ENCODE results near the gene THOC6. TPM values are rescaled to one million over a fixed set of nuclear protein-coding genes. Genes with fewer than 3 reads are reported as not detected.

The THOC6 gene
- total and polyA plus RNA-seq, 2 experiments from 2014 or later = 71.4 to 90.6 TPM

- Mint-ChIP-seq H3K4me1 (peaks cover 74% of the 10 kb centered on the region), H3K36me3 (ENCODE audit: low read depth) (peaks cover 26% of the 10 kb centered on the region), H3K27ac (peak overlapping the region; percentile 85; the same call in 1 of the 2 replicates), H3K4me3 (peak overlapping the region; percentile 82; the same call in 1 of the 3 replicates), H3K27me3 (ENCODE audit: insufficient read depth, low read depth, poor library complexity) (peaks cover 55% of the 10 kb centered on the region), H3K9me3 (no peaks in the 10 kb centered on the region)
- ATAC-seq = no peak
- Histone ChIP-seq H3K9me2 (ENCODE audit: insufficient read depth) (no peaks in the 10 kb centered on the region), H4K20me1 (replicated peaks; ENCODE audit: insufficient read depth) (peaks cover 8% of the 10 kb centered on the region), H3K4me1 (ENCODE audit: insufficient read depth) (peaks cover 84% of the 10 kb centered on the region), H3K4me2 (peak overlapping the region; percentile 88), H3K4me3 (peak overlapping the region; percentile 55; the same call in 1 of the 2 replicates), H2AFZ (no peak overlapping the region), H3K27me3 (ENCODE audit: insufficient read depth) (peaks cover 11% of the 10 kb centered on the region), H3K36me3 (ENCODE audit: insufficient read depth) (no peaks in the 10 kb centered on the region), H3K27ac (ENCODE audit: low read depth) (peak overlapping the region; percentile 100), H3F3A (replicated peaks; ENCODE audit: low read depth) (peaks cover 58% of the 10 kb centered on the region), H3K79me2 (replicated peaks; ENCODE audit: insufficient read depth) (no peaks in the 10 kb centered on the region; the same call in 1 of the 2 replicates)
- no peak for TF ChIP-seq EZH2phosphoT487 (IDR thresholded peaks at IDR 0.05; ENCODE audit: unreplicated experiment)
- TF ChIP-seq CREB1 (CRISPR knock-in tag; IDR thresholded peaks at IDR 0.05; ENCODE audit: low read depth) = no peak
- TF ChIP-seq ETS1 (IDR thresholded peaks at IDR 0.05) = no peak
- no peak for TF ChIP-seq NANOG (IDR thresholded peaks at IDR 0.05; ENCODE audit: borderline replicate concordance)
- TF ChIP-seq ZNF331 (CRISPR knock-in tag; IDR thresholded peaks at IDR 0.05; ENCODE audit: low read depth) = no peak
- no peak for TF ChIP-seq ZNF462 (CRISPR knock-in tag; IDR thresholded peaks at IDR 0.05)
- TF ChIP-seq REST (IDR thresholded peaks at IDR 0.05; ENCODE audit: unreplicated experiment) = no peak
- no peak for TF ChIP-seq CTCF (conservative IDR thresholded peaks at IDR 0.05; ENCODE audit: low read depth in 2 of 2)
- TF ChIP-seq POLR2AphosphoS5 (IDR thresholded peaks at IDR 0.05; ENCODE audit: low read depth) = no peak
- no peak for TF ChIP-seq EZH2 (IDR thresholded peaks at IDR 0.05; ENCODE audit: low read depth, unreplicated experiment)
- no peak for TF ChIP-seq JUNB (IDR thresholded peaks at IDR 0.05; ENCODE audit: unreplicated experiment)
- TF ChIP-seq ZNF114 (CRISPR knock-in tag; IDR thresholded peaks at IDR 0.05) = no peak
- no peak for TF ChIP-seq STAT1 (IDR thresholded peaks at IDR 0.05; ENCODE audit: unreplicated experiment)
- DNase-seq (ENCODE audit: low spot score) = no peak
These were observed 13.3 kb upstream of the THOC6 start for GRCh38 chr16:3010510-3010909.

All from GM23338 (cell line).